MM.1S (cell line): ENCODE measurements around the gene APOL3.

Source experiments
- DNase-seq: peaks from one replicate; pipeline ENCODE4 v3.0.0-alpha.2; 2015
- H2AFZ ChIP-seq: fragments of 300-600 bp; sonication (generic); 2 replicates; pipeline ENCODE4 v1.6.0; 2016; ENCODE audit warnings: antibody characterized with exemption, low read length
- H3F3A ChIP-seq: fragments of 300-600 bp; sonication (generic); 2 replicates; pipeline ENCODE4 v1.6.1; 2016; ENCODE audit warnings: mild to moderate bottlenecking, antibody characterized with exemption, low read length, moderate library complexity, mixed read lengths; ENCODE audit not compliant: insufficient read depth
- H3K27ac ChIP-seq: fragments of 300-600 bp; sonication (generic); 2 replicates; pipeline ENCODE4 v1.5.1; 2016; ENCODE audit warnings: mild to moderate bottlenecking, low read length
- H3K27me3 ChIP-seq: fragments of 300-600 bp; sonication (generic); replicated peaks from 2 replicates; pipeline ENCODE4 v1.6.0; 2016; ENCODE audit warnings: low read length; ENCODE audit not compliant: insufficient read depth
- H3K36me3 ChIP-seq: fragments of 300-600 bp; sonication (generic); replicated peaks from 2 replicates; pipeline ENCODE4 v1.6.1; 2016; ENCODE audit warnings: mild to moderate bottlenecking, low read length, mixed read lengths; ENCODE audit not compliant: insufficient read depth
- H3K4me1 ChIP-seq: fragments of 300-600 bp; sonication (generic); 2 replicates; pipeline ENCODE4 v1.6.1; 2016; ENCODE audit warnings: low read length, mixed read lengths
- H3K4me2 ChIP-seq: fragments of 300-600 bp; sonication (generic); 2 replicates; pipeline ENCODE4 v1.6.0; 2016; ENCODE audit warnings: low read depth, low read length
- H3K4me3 ChIP-seq: fragments of 300-600 bp; sonication (generic); 2 replicates; pipeline ENCODE4 v1.5.1; 2016; ENCODE audit warnings: low read length, mixed read lengths
- H3K79me2 ChIP-seq: fragments of 300-600 bp; sonication (generic); 2 replicates; pipeline ENCODE4 v1.6.1; 2016; ENCODE audit warnings: mixed run types, low read length, mixed read lengths
- H3K9ac ChIP-seq: fragments of 300-600 bp; sonication (generic); 2 replicates; pipeline ENCODE4 v1.6.1; 2016; ENCODE audit warnings: low read length, mixed read lengths
- H3K9me2 ChIP-seq: fragments of 300-600 bp; sonication (generic); replicated peaks from 2 replicates; pipeline ENCODE4 v1.6.1; 2016; ENCODE audit warnings: mild to moderate bottlenecking, low read length, mixed read lengths; ENCODE audit not compliant: insufficient read depth
- H3K9me3 ChIP-seq: fragments of 300-600 bp; sonication (generic); replicated peaks from 2 replicates; pipeline ENCODE4 v1.6.1; 2016; ENCODE audit warnings: mild to moderate bottlenecking, low read length, mixed read lengths; ENCODE audit not compliant: insufficient read depth
- H4K20me1 ChIP-seq: fragments of 300-600 bp; sonication (generic); 2 replicates; pipeline ENCODE4 v1.6.1; 2016; ENCODE audit warnings: mild to moderate bottlenecking, low read length, moderate library complexity, mixed read lengths; ENCODE audit not compliant: insufficient read depth
- EZH2 ChIP-seq: fragments of 300-600 bp; sonication (generic); optimal IDR thresholded peaks from 2 replicates; pipeline ENCODE3; 2017; ENCODE audit warnings: low read depth, mild to moderate bottlenecking, antibody characterized with exemption, low read length, mixed read lengths
- EZH2phosphoT487 ChIP-seq: fragments of 300-600 bp; sonication (generic); IDR thresholded peaks from 2 replicates; pipeline ENCODE4 v1.6.1; 2018; ENCODE audit warnings: antibody characterized with exemption, low read length
- TF ChIP-seq, protein P1 (sequence below): fragments of 300-600 bp; sonication (generic); IDR thresholded peaks from 2 replicates; pipeline ENCODE4 v1.5.1; 2016; ENCODE audit warnings: antibody characterized with exemption, low read length, mixed read lengths

The APOL3 gene

DNA sequence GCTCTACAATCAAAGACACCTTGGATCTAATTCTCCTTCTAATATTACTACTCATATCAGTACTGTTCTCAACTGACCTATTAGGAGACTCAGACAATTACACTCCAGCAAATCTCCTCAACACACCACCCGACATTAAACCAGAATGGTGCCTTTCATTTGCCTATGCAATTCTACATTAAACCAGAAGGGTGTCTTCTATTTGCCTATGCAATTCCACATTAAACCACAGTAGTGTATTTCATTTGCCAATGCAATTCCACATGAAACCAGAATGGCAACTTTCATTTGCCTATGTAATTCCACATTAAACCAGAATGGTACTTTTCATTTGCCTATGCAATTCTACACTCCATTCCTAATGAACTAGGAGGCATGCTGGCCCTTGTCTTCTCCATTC lies 15.3 kb upstream of the APOL3 start:
- H3F3A ChIP-seq, result no peaks in the 10 kb centered on the region
- TF ChIP-seq, protein P1, sequence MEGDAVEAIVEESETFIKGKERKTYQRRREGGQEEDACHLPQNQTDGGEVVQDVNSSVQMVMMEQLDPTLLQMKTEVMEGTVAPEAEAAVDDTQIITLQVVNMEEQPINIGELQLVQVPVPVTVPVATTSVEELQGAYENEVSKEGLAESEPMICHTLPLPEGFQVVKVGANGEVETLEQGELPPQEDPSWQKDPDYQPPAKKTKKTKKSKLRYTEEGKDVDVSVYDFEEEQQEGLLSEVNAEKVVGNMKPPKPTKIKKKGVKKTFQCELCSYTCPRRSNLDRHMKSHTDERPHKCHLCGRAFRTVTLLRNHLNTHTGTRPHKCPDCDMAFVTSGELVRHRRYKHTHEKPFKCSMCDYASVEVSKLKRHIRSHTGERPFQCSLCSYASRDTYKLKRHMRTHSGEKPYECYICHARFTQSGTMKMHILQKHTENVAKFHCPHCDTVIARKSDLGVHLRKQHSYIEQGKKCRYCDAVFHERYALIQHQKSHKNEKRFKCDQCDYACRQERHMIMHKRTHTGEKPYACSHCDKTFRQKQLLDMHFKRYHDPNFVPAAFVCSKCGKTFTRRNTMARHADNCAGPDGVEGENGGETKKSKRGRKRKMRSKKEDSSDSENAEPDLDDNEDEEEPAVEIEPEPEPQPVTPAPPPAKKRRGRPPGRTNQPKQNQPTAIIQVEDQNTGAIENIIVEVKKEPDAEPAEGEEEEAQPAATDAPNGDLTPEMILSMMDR, result peak; percentile 21
- no peak for TF ChIP-seq EZH2
- H3K9me3 ChIP-seq, result no peaks in the 10 kb centered on the region
- no peaks in the 10 kb centered on the region for H4K20me1 ChIP-seq
- H3K4me2 ChIP-seq, result no peak overlapping the region
- no peak overlapping the region for H3K9ac ChIP-seq
- H3K27me3 ChIP-seq, result no peaks in the 10 kb centered on the region
- H3K4me1 ChIP-seq, result no peaks in the 10 kb centered on the region
- DNase-seq, result no peak
- no peak overlapping the region for H2AFZ ChIP-seq
- H3K36me3 ChIP-seq, result no peaks in the 10 kb centered on the region
- no peaks in the 10 kb centered on the region for H3K79me2 ChIP-seq
- no peak overlapping the region for H3K4me3 ChIP-seq
- H3K9me2 ChIP-seq, result no peaks in the 10 kb centered on the region
- H3K27ac ChIP-seq, result no peak overlapping the region

DNA sequence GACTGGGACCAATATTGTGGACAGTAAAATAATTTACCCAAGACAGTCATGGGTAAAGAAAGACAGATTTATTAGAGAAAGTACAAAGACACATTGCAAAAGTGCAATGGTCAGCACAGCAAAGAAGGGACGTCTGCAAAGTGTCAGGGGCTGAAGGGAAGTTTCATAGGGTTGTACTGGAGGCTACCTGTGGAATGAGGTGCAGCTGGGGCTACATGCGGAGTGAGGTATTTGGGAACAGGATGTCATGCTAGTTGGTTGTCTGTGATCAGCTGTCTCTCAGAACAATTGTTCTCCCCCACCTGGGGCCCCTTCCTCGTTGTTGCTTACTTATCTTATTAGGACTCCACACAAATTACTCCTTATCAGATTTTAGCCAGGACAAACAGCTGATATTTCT lies 11.4 kb upstream of the APOL3 start:
- Histone ChIP-seq H3K36me3 (no peaks in the 10 kb centered on the region), H3K4me3 (no peak overlapping the region), H2AFZ (no peak overlapping the region), H3K79me2 (no peaks in the 10 kb centered on the region), H3K27ac (no peak overlapping the region), H3F3A (no peaks in the 10 kb centered on the region), H3K4me2 (no peak overlapping the region), H3K27me3 (no peaks in the 10 kb centered on the region), H3K9ac (no peak overlapping the region), H4K20me1 (no peaks in the 10 kb centered on the region), H3K4me1 (peaks cover 15% of the 10 kb centered on the region), H3K9me3 (no peaks in the 10 kb centered on the region), H3K9me2 (no peaks in the 10 kb centered on the region)
- no peak for TF ChIP-seq EZH2phosphoT487
- TF ChIP-seq, protein P1, result no peak
- no peak for TF ChIP-seq EZH2
- DNase-seq, result no peak

DNA sequence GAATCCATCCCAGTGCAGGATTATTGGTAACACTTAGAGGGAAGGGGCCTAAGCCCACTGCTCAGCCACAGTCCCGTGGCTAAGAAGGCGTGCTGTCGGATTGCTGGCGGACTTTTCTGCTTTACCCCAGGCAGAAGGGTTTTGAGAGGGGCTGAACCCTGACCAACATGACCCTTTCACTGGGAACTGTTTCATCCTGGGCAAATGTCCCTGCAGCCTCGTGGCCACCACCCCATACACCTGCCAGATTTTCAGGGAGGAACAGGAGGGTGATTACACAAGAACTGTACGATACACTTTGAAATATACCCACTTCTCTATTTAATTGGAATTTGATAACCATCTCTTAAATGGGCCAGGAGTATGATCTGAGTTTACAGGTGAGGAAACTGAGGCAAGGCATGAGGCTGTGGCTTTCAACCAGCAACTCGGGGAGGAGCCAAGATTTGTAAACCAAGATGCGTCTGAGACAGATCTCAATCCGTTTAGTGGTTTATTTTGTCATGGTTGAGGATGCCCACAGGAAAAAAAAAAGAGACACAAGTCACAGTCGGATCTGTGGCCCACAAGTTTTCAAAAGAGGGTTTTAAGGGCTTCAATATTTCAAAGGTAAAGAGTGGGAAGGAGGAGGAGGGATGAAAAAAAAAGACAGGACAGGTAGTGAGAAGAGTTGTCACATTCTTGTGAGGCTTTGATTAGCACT lies 6.1 kb upstream of the APOL3 start:
- Histone ChIP-seq H3K27ac (no peak overlapping the region), H2AFZ (no peak overlapping the region), H3K4me3 (no peak overlapping the region), H3K36me3 (no peaks in the 10 kb centered on the region), H3K79me2 (no peaks in the 10 kb centered on the region), H3K9me3 (no peaks in the 10 kb centered on the region), H3K4me2 (no peak overlapping the region), H3F3A (peaks cover 21% of the 10 kb centered on the region), H3K4me1 (peaks cover 48% of the 10 kb centered on the region), H3K9me2 (no peaks in the 10 kb centered on the region), H3K27me3 (no peaks in the 10 kb centered on the region), H3K9ac (no peak overlapping the region), H4K20me1 (no peaks in the 10 kb centered on the region)
- TF ChIP-seq, protein P1, result no peak
- TF ChIP-seq EZH2phosphoT487 (no peak), EZH2 (no peak)
- no peak for DNase-seq
